H7 (cell line): ENCODE results near the gene NPLOC4. TPM values are rescaled to one million over a fixed set of nuclear protein-coding genes. Genes with fewer than 3 reads are reported as not detected.
"Not testable (repeated sequence)": the region's sequence is repeated elsewhere in the genome, so short reads cannot be mapped to it uniquely, and the experiment has no call there.

ENCODE experiments used
- DNase-seq: peaks from one replicate; pipeline ENCODE4 v3.0.0; 2012
- H3K27me3 ChIP-seq: 2 replicates; pipeline ENCODE4 v1.6.0; 2011; ENCODE audit warnings: mild to moderate bottlenecking, low read length; ENCODE audit not compliant: control insufficient read depth, insufficient read depth
- H3K36me3 ChIP-seq: replicated peaks from 2 replicates; pipeline ENCODE4 v1.5.1; 2011; ENCODE audit warnings: low read length; ENCODE audit not compliant: control insufficient read depth, insufficient read depth
- H3K4me3 ChIP-seq: 2 replicates; pipeline ENCODE4 v1.5.1; 2011; ENCODE audit warnings: low read depth, mild to moderate bottlenecking, control low read depth, low read length, moderate library complexity; ENCODE audit not compliant: insufficient read depth
- total RNA-seq: library from RNA; depleted of rRNA; stranded (reverse); fragments of >200 nt; shearing (Covaris generic); gene quantifications from 2 replicates; pipeline ENCODE4 v1.2.3, GENCODE V29; 2014

NPLOC4 gene
- total RNA-seq, 1 experiment from 2014 or later = 64.5 TPM

DNA sequence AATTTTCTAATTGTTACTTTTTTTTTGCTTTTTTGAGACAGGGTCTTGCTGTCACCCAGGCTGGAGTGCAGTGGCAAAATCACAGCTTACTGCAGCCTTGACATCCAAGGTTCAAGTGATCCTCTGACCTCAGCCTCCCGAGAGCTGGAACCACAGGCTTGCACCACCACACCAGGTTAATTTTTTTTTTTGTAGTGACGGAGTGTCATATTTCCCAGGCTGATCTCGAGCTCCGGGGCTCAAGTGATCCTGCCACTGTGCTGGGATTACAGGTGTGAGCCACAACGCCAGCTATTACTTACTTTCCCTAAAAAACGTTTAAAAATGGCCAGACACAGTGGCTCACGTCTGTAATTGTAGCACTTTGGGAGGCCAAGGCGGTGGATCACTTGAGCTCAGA is 6.6 kb downstream of the NPLOC4 start:
- H3K4me3 ChIP-seq = no peak overlapping the region
- H3K36me3 ChIP-seq = peaks cover 12% of the 10 kb centered on the region
- H3K27me3 ChIP-seq = no peaks in the 10 kb centered on the region
- no peak for DNase-seq

- H3K27me3 ChIP-seq = no peaks in the 10 kb centered on the region
- no peak for DNase-seq
- peaks cover 41% of the 10 kb centered on the region for H3K36me3 ChIP-seq
- H3K4me3 ChIP-seq = no peak overlapping the region
Observed at GRCh38 chr17:81621494-81622130, 15.3 kb downstream of the NPLOC4 start.

DNA sequence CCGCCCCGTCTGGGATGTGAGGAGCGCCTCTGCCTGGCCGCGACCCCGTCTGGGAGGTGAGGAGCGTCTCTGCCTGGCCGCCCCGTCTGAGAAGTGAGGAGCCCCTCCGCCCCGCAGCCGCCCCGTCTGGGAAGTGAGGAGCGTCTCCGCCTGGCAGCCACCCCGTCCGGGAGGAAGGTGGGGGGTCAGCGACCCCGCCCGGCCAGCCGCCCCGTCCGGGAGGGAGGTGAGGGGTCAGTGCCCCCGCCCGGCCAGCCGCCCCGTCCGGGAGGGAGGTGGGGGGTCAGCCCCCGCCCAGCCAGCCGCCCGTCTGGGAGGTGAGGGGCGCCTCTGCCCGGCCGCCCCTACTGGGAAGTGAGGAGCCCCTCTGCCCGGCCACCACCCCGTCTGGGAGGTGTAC is 18.6 kb downstream of the NPLOC4 start:
- H3K4me3 ChIP-seq, H3K27me3 ChIP-seq, DNase-seq: not testable (repeated sequence)
- peaks cover 28% of the 10 kb centered on the region for H3K36me3 ChIP-seq

DNA sequence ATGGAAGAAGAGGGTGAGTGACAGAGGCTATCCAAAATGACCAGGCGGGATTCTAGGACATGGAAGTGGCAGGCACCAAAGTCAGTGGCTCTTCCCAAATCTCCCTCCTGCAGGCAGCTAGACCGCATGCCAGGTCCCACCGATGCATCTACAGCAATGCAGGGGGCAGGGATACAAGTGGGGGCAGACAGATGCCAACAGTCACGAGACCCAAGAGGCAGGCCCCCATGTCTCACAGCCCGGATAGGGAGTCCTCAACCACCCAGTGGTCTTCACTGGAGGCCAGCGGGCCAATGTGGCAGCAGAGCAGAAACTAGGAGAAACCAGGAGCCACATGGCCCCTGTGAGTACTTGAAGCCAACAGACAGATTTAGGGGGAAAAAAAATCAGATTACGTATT is 20.0 kb downstream of the NPLOC4 start:
- peaks cover 28% of the 10 kb centered on the region for H3K36me3 ChIP-seq
- no peak overlapping the region for H3K4me3 ChIP-seq
- no peaks in the 10 kb centered on the region for H3K27me3 ChIP-seq
- DNase-seq = no peak

- Histone ChIP-seq H3K4me3 (no peak overlapping the region), H3K27me3 (no peaks in the 10 kb centered on the region), H3K36me3 (peaks cover 15% of the 10 kb centered on the region)
- DNase-seq = no peak
Observed at GRCh38 chr17:81615401-81615930, 21.4 kb downstream of the NPLOC4 start.

DNA sequence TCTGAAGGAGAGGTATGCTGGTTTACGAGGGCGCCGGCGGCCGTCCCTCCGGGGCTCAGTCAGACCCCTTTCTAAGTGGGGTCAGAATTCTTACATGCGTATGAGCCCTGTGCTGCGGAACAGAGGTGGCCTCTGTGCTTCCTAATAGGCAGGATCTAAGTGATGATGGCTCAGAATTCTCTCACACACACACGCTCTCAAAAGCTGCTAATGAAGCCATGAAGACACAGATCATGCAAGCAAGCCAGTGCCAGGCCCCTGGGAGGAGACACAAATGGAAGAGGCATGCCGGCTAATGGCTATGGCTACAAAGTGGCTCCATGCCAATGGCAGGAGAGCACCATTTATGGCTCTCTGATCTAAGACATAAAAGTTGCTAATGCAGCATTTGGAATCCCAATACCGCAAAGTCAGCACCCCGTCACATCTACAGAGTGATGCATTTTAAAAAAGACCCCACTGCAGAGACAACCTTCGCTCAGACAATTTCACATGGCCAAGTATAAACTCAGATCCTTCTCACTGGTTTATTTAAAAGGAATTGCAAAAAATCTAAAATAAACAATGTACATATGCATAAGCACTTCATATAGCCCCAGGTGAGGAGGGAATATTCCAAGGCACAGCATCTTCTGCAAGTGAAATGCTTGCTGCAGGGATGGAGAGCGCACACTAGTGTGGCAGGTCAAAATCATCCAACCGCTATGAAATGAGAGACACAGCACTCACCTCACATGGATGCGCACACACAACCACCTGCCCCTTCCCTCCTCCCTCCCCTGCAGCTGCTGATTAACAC is 24.5 kb downstream of the NPLOC4 start:
- peaks cover 17% of the 10 kb centered on the region for H3K36me3 ChIP-seq
- H3K27me3 ChIP-seq = no peaks in the 10 kb centered on the region
- no peak for DNase-seq
- H3K4me3 ChIP-seq = no peak overlapping the region

- H3K27me3 ChIP-seq = no peaks in the 10 kb centered on the region
- no peak overlapping the region for H3K4me3 ChIP-seq
- no peak for DNase-seq
- H3K36me3 ChIP-seq = peaks cover 21% of the 10 kb centered on the region
Observed at GRCh38 chr17:81609541-81610311, 27.2 kb downstream of the NPLOC4 start.

DNA sequence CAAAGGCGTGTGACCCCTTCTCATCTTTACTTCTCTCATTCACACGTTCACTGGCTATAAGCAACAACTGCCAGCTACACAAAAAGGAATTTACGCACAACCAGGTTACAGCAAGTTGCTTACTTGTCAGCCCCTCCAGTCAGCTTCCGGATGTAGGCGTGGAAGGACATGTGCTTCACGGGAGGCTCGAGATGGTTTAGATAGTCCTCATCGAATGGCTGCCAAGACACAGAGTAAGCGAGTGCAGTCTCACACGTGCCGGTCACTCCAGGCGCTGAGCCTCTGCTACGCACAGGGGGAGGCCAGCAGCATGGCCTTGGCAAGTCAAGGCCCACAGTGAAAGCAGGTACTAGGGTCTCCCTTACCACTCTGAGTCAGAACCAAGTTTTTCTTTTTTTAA is 28.3 kb downstream of the NPLOC4 start:
- H3K4me3 ChIP-seq = no peak overlapping the region
- DNase-seq = no peak
- H3K27me3 ChIP-seq = no peaks in the 10 kb centered on the region
- H3K36me3 ChIP-seq = peaks cover 31% of the 10 kb centered on the region

GRCh38 chr17:81608082-81608481 is 28.8 kb downstream of the NPLOC4 start:
- peaks cover 31% of the 10 kb centered on the region for H3K36me3 ChIP-seq
- H3K4me3 ChIP-seq = no peak overlapping the region
- H3K27me3 ChIP-seq = no peaks in the 10 kb centered on the region
- no peak for DNase-seq

GRCh38 chr17:81607431-81607830 is 29.5 kb downstream of the NPLOC4 start:
- DNase-seq = no peak
- Histone ChIP-seq H3K27me3 (no peaks in the 10 kb centered on the region), H3K36me3 (peaks cover 28% of the 10 kb centered on the region), H3K4me3 (no peak overlapping the region)

GRCh38 chr17:81603846-81604610 is 32.9 kb downstream of the NPLOC4 start:
- Histone ChIP-seq H3K27me3 (no peaks in the 10 kb centered on the region), H3K36me3 (peaks cover 34% of the 10 kb centered on the region), H3K4me3 (no peak overlapping the region)

GRCh38 chr17:81601525-81602120 is 35.3 kb downstream of the NPLOC4 start:
- Histone ChIP-seq H3K27me3 (no peaks in the 10 kb centered on the region), H3K4me3 (no peak overlapping the region), H3K36me3 (peaks cover 35% of the 10 kb centered on the region)
- peak; percentile 83 for DNase-seq

More at GRCh38 chr17:81603846-81604610, 32.9 kb downstream of the NPLOC4 start:
- DNase-seq = no peak

GRCh38 chr17:81599719-81600486 is 37.0 kb downstream of the NPLOC4 start:
- no peak overlapping the region for H3K4me3 ChIP-seq
- no peak for DNase-seq
- no peaks in the 10 kb centered on the region for H3K27me3 ChIP-seq
- peaks cover 32% of the 10 kb centered on the region for H3K36me3 ChIP-seq
